ENCODE measurements around the gene HDAC4. TPM values are rescaled to one million over a fixed set of nuclear protein-coding genes. Genes with fewer than 3 reads are reported as not detected.

Gene HDAC4
- total and polyA plus RNA-seq, 9 of the 15 experiments (the other 6 are each of a cell fraction or from before 2014, with no cell fraction given), result 0.11 to 20.2 (median 4.0) TPM

DNA sequence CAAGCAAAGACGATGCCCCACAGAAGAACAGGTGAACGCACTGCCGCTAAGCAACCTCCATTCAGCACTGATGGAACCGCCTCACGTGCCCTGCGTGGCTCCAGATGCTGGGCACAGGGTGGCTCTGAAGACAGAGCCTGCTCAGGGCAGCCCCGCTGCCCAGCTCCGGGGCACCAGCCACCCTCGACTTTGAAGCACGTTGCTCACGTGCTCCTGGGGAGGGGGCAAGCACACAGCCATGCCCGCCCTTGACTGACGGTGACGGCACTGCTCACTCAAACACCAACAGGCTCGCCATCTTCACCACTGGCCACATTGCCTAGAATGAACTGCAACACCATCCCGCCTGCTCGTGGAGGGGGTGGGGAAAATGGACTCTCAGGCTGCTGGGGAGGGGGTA, 251.3 kb downstream of the HDAC4 start:
- Histone ChIP-seq H3K4me2 (ENCODE audit: insufficient read depth, low read length) (no peak overlapping the region), H3K9me3 (replicated peaks; ENCODE audit: control insufficient read depth, insufficient read depth, low read depth, low read length) (no peaks in the 10 kb centered on the region), H3K79me2 (ENCODE audit: control insufficient read depth, insufficient read depth, low read length) (no peaks in the 10 kb centered on the region), H3K27me3 (ENCODE audit: control insufficient read depth in 2 of 2, insufficient read depth in 2 of 2, low read length in 2 of 2) (no peaks in the 10 kb centered on the region), H3K36me3 (ENCODE audit: control insufficient read depth, insufficient read depth, low read length) (peaks cover 3% of the 10 kb centered on the region; the same call in 2 of the 3 replicates), H3K9me1 (ENCODE audit: control insufficient read depth, insufficient read depth, low read length) (no peaks in the 10 kb centered on the region), H4K20me1 (replicated peaks; ENCODE audit: control insufficient read depth, insufficient read depth, low read length) (no peaks in the 10 kb centered on the region), H3K4me1 (replicated peaks in 1 of 2; ENCODE audit: control insufficient read depth in 2 of 2, insufficient read depth in 2 of 2, low read length in 2 of 2) (no peaks in the 10 kb centered on the region), H2AFZ (ENCODE audit: low read depth, low read length) (no peak overlapping the region), H3K4me3 (no peak overlapping the region), H3K27ac (ENCODE audit: extremely low read depth, low read depth, low read length) (no peak overlapping the region), H3K9ac (ENCODE audit: insufficient read depth in 1 of 2, low read depth in 2 of 2, low read length in 2 of 2) (no peak overlapping the region; a peak in 1 of 4 replicates)
- no TSS peak for BruUV-seq (replicated peaks)
- POLR2A ChIA-PET, result no interaction called here
- no peak for DNase-seq (ENCODE audit: extremely low read depth in 1 of 4, low spot score in 3 of 4)
- intact Hi-C loops (cut with micrococcal nuclease) (no loop called here), in situ Hi-C loops (cut with MboI) (no loop called here)
- WGBS (ENCODE audit: insufficient coverage, low coverage, missing lambda C conversion rate), result 92% methylated on average over 10 of the region's 17 CpGs
- TF ChIP-seq GATAD2A (IDR thresholded peaks at IDR 0.05), result no peak
- no peak for TF ChIP-seq TRIM28 (IDR thresholded peaks at IDR 0.05)
- TF ChIP-seq RBM39 (optimal IDR thresholded peaks at IDR 0.05; ENCODE audit: low read depth, low read length), result no peak
- TF ChIP-seq RB1 (IDR thresholded peaks at IDR 0.05; ENCODE audit: low read depth), result no peak
- no peak for TF ChIP-seq FOXA3 (CRISPR knock-in tag; conservative IDR thresholded peaks at IDR 0.05 in 1 of 2, IDR thresholded peaks at IDR 0.05 in 1 of 2)
- TF ChIP-seq BRCA1 (IDR thresholded peaks at IDR 0.05), result no peak
- TF ChIP-seq BRCA1 (CRISPR knock-in tag; IDR thresholded peaks at IDR 0.05), result no peak
- TF ChIP-seq, protein P1, sequence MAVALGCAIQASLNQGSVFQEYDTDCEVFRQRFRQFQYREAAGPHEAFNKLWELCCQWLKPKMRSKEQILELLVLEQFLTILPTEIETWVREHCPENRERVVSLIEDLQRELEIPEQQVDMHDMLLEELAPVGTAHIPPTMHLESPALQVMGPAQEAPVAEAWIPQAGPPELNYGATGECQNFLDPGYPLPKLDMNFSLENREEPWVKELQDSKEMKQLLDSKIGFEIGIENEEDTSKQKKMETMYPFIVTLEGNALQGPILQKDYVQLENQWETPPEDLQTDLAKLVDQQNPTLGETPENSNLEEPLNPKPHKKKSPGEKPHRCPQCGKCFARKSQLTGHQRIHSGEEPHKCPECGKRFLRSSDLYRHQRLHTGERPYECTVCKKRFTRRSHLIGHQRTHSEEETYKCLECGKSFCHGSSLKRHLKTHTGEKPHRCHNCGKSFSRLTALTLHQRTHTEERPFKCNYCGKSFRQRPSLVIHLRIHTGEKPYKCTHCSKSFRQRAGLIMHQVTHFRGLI (CRISPR knock-in tag; IDR thresholded peaks at IDR 0.05), result no peak
- TF ChIP-seq CBX5 (IDR thresholded peaks at IDR 0.05; ENCODE audit: borderline replicate concordance, low read depth), result no peak
- TF ChIP-seq NEUROD1 (IDR thresholded peaks at IDR 0.05; ENCODE audit: borderline replicate concordance, low read depth, low read length, partially characterized antibody), result no peak
- no peak for TF ChIP-seq HNRNPLL (IDR thresholded peaks at IDR 0.05; ENCODE audit: low read depth, low read length, poor library complexity, severe bottlenecking)
- TF ChIP-seq FOSL1 (tag; conservative IDR thresholded peaks at IDR 0.05), result no peak
- TF ChIP-seq ZNF143 (CRISPR knock-in tag; IDR thresholded peaks at IDR 0.05), result no peak
- no peak for TF ChIP-seq POLR3A (IDR thresholded peaks at IDR 0.05; ENCODE audit: borderline replicate concordance, extremely low read depth, insufficient read depth, insufficient read length)
- no peak for TF ChIP-seq ATF7 (IDR thresholded peaks at IDR 0.05)
- ATAC-seq, result no peak
- CTCF ChIA-PET (ENCODE audit: low intra/inter-chr PET ratio), result no interaction called here
- no peak for FAIRE-seq
